NCI-H2107 (cell line): ENCODE data around the gene PRR23A.
"Not testable (repeated sequence)": the region's sequence is repeated elsewhere in the genome, so short reads cannot be mapped to it uniquely, and the experiment has no call there.

Experiments
- DNase-seq: peaks from one replicate; lab custom pipeline; 2025; lab: John Stamatoyannopoulos, UW

PRR23A gene

GRCh38 chr3:139006051-139006716, at the start of gene PRR23A:
TSS of gene PRR23A (minus strand) at chr3:139006268. CDS start at chr3:139006268, 0 bp downstream.
- no peak for DNase-seq

- no peak for DNase-seq
These were observed 46.9 kb upstream of the PRR23A start for GRCh38 chr3:139052802-139053600.

- no peak for DNase-seq
These were observed 38.5 kb upstream of the PRR23A start, which contains the start of gene PRR23C for GRCh38 chr3:139044366-139045210. TSS of gene PRR23C (minus strand) at chr3:139044892. CDS start at chr3:139044620, 272 bp downstream.

GRCh38 chr3:139043554-139044365, 37.7 kb upstream of the PRR23A start:
- DNase-seq = no peak

GRCh38 chr3:139037478-139037877, 31.4 kb upstream of the PRR23A start:
- DNase-seq = no peak

GRCh38 chr3:139032326-139033002, 26.4 kb upstream of the PRR23A start:
- no peak for DNase-seq

GRCh38 chr3:139030576-139030975, 24.5 kb upstream of the PRR23A start:
- not testable (repeated sequence) for DNase-seq

GRCh38 chr3:139024968-139025367, 18.9 kb upstream of the PRR23A start:
- DNase-seq = no peak

- no peak for DNase-seq
These were observed 14.8 kb upstream of the PRR23A start, which contains the start of gene PRR23B for GRCh38 chr3:139020868-139021234. TSS of gene PRR23B (minus strand) at chr3:139020926. CDS start at chr3:139020661, 265 bp downstream.

GRCh38 chr3:139020036-139020867, 14.2 kb upstream of the PRR23A start:
- no peak for DNase-seq

GRCh38 chr3:139016430-139017048, 10.5 kb upstream of the PRR23A start:
- no peak for DNase-seq

GRCh38 chr3:139005356-139005993, 593 bp downstream of the PRR23A start:
- DNase-seq = no peak

GRCh38 chr3:138995706-138996105, 10.4 kb downstream of the PRR23A start:
- DNase-seq = no peak

- no peak for DNase-seq
These were observed 18.9 kb downstream of the PRR23A start for GRCh38 chr3:138987181-138987580.

- no peak for DNase-seq
These were observed 20.1 kb downstream of the PRR23A start for GRCh38 chr3:138985932-138986331.

- no peak for DNase-seq
These were observed 21.3 kb downstream of the PRR23A start for GRCh38 chr3:138984816-138985215.

GRCh38 chr3:138976047-138976446, 30.0 kb downstream of the PRR23A start:
- DNase-seq = no peak

- DNase-seq = no peak
These were observed 30.7 kb downstream of the PRR23A start for GRCh38 chr3:138975351-138975750.

GRCh38 chr3:138974462-138974861, 31.6 kb downstream of the PRR23A start:
- DNase-seq = no peak
